Measurements from ENCODE around the gene CHD9NB. TPM values are rescaled to one million over a fixed set of nuclear protein-coding genes. Genes with fewer than 3 reads are reported as not detected.
A peak's percentile ranks its signal among the peaks of the same experiment; 100 is the strongest.

Gene CHD9NB
- total RNA-seq, 4 donors from 2014 or later, result 1.9 to 3.0 (median 2.1) TPM

DNA sequence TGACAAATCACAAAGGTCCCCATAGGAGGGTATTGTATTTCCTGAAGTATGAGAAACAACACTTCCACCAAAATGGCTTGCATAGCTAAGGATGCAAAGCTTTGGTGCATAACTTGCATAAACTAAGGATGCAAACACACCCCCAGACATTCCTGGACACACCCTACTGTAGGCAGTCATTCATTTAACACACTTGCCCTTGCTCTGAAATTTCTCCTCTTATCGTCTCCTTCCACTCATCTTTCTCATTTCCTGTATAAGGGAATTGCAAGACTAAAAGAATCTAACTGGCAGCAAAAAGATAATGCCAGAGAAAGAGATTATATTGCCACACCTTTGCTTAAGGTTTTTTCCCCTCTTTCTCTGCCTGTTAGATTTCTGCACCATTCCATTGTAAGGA lies 30.4 kb upstream of the CHD9NB start:
- intact Hi-C loops (cut with DNase I), result no loop called here
- H3K9me3 ChIP-seq, result no peaks in the 10 kb centered on the region
- peaks cover 58 to 96% (median 60%) of the 10 kb centered on the region in 3 donors for H3K4me1 ChIP-seq
- H3K4me3 ChIP-seq, result no peak overlapping the region
- no peak for DNase-seq
- H3K36me3 ChIP-seq, result no peaks in the 10 kb centered on the region
- H3K27ac ChIP-seq, result peak overlapping the region; percentile 28 to 87 (median 86)
- WGBS, 2 donors, result 40 to 44% methylated on average over 1 of the region's 1 CpG
- no peak for TF ChIP-seq POLR2A (IDR thresholded peaks at IDR 0.05)
- TF ChIP-seq, protein P1, sequence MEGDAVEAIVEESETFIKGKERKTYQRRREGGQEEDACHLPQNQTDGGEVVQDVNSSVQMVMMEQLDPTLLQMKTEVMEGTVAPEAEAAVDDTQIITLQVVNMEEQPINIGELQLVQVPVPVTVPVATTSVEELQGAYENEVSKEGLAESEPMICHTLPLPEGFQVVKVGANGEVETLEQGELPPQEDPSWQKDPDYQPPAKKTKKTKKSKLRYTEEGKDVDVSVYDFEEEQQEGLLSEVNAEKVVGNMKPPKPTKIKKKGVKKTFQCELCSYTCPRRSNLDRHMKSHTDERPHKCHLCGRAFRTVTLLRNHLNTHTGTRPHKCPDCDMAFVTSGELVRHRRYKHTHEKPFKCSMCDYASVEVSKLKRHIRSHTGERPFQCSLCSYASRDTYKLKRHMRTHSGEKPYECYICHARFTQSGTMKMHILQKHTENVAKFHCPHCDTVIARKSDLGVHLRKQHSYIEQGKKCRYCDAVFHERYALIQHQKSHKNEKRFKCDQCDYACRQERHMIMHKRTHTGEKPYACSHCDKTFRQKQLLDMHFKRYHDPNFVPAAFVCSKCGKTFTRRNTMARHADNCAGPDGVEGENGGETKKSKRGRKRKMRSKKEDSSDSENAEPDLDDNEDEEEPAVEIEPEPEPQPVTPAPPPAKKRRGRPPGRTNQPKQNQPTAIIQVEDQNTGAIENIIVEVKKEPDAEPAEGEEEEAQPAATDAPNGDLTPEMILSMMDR (IDR thresholded peaks at IDR 0.05), result no peak
- H3K27me3 ChIP-seq, result no peaks in the 10 kb centered on the region

DNA sequence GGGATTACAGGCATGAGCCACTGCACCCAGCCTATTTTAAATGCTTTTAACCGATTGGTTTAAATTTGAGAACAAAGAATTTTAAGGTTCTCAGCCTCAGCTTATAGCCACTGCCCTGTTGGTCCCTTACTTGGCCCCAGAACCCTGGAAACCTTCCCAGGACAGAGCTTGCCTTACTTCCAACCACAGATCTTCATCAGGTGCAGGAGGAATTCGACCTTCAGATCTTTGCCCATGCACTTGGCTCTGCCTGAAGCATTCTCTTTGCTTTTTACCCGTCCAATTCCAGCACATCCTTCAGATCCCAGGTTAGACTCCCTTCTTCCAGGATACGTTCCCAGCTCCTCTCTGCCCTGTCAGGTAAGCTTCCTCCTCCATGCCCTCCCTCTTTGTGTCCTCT lies 29.8 kb upstream of the CHD9NB start:
- no peaks in the 10 kb centered on the region for H3K36me3 ChIP-seq
- peaks cover 58 to 93% (median 60%) of the 10 kb centered on the region in 3 donors for H3K4me1 ChIP-seq
- 73 to 80% methylated on average over 4 of the region's 4 CpGs for WGBS, 2 donors
- peak overlapping the region in 3 of 4 donors; percentile 26 to 87 (median 87) for H3K27ac ChIP-seq
- no peaks in the 10 kb centered on the region for H3K27me3 ChIP-seq
- no peak overlapping the region for H3K4me3 ChIP-seq
- no peak for TF ChIP-seq POLR2A (IDR thresholded peaks at IDR 0.05)
- TF ChIP-seq, protein P1 (IDR thresholded peaks at IDR 0.05), result no peak
- DNase-seq, result no peak
- no peaks in the 10 kb centered on the region for H3K9me3 ChIP-seq
- intact Hi-C loops (cut with DNase I), result no loop called here

DNA sequence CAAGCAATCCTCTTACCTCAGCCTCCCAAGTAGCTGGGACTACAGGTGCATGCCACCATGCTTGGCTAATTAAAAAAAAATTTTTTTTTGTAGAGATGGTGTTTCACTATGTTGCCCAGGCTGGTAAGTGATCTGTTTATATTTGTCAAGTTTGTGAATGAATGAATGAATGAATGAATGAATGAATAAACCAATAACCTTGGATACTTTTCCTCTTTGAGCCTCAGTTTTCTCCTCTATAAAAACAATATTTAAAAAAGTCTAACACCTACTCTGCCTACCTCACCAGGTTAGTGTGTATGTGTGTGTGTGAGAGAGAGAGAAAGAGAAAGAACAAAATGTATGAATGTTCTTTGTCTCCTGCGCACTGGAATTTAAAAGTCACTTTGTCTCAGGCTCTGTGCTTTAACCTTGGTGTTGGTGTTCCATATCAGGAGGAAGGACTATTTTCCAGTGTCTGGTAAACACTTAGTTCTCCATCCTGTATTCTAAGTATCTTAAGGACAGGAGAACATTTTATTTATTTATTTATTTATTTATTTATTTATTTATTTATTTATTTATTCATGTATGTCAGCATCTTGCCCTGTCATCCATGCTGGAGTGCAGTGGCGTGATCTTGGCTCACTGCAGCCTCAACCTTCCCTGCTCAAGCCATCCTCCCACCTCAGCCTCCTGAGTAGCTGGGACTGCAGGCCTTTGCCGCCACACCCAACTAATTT lies 29.1 kb upstream of the CHD9NB start:
- intact Hi-C loops (cut with DNase I), result loop anchor here (2.0 kb wide), 1 partner anchor 19 kb away; no protein-coding TSS in a partner anchor
- H3K4me1 ChIP-seq, result peaks cover 53 to 86% (median 60%) of the 10 kb centered on the region in 3 donors
- 89% methylated on average over 3 of the region's 3 CpGs for WGBS, 2 donors
- H3K9me3 ChIP-seq, result no peaks in the 10 kb centered on the region
- H3K4me3 ChIP-seq, result no peak overlapping the region
- TF ChIP-seq, protein P1 (IDR thresholded peaks at IDR 0.05), result no peak
- no peak for TF ChIP-seq POLR2A (IDR thresholded peaks at IDR 0.05)
- no peaks in the 10 kb centered on the region for H3K36me3 ChIP-seq
- peak overlapping the region; percentile 81 to 87 (median 86) for H3K27ac ChIP-seq
- no peak for DNase-seq
- no peaks in the 10 kb centered on the region for H3K27me3 ChIP-seq

DNA sequence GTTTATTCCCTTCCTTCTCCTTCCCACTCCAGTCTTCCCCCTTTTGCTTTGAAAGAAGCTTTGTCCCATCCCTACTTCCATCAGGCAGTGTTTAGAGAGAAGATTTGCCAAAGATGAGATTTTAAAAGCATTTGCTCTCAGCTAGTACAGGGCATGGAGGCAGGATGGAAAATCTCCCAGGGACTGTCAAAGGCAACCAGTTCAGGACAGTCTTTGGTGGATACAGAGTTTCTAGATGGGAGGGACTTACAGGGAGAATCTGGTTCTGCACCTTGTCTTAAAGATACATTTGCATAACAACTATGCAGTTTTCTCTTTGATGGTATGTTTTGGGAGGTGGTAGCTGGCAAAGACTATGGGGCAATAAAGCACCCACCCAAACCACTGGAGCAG lies 28.3 kb upstream of the CHD9NB start:
- intact Hi-C loops (cut with DNase I), result loop anchor here (2.0 kb wide), 1 partner anchor 20 kb away; no protein-coding TSS in a partner anchor
- no peak for TF ChIP-seq POLR2A (IDR thresholded peaks at IDR 0.05)
- TF ChIP-seq, protein P1 (IDR thresholded peaks at IDR 0.05), result no peak
- no peak for DNase-seq
- peaks cover 45 to 78% (median 56%) of the 10 kb centered on the region in 3 donors for H3K4me1 ChIP-seq
- no peaks in the 10 kb centered on the region for H3K9me3 ChIP-seq
- no peaks in the 10 kb centered on the region for H3K27me3 ChIP-seq
- peak overlapping the region; percentile 81 to 87 (median 86) for H3K27ac ChIP-seq
- no peak overlapping the region for H3K4me3 ChIP-seq
- no peaks in the 10 kb centered on the region for H3K36me3 ChIP-seq

DNA sequence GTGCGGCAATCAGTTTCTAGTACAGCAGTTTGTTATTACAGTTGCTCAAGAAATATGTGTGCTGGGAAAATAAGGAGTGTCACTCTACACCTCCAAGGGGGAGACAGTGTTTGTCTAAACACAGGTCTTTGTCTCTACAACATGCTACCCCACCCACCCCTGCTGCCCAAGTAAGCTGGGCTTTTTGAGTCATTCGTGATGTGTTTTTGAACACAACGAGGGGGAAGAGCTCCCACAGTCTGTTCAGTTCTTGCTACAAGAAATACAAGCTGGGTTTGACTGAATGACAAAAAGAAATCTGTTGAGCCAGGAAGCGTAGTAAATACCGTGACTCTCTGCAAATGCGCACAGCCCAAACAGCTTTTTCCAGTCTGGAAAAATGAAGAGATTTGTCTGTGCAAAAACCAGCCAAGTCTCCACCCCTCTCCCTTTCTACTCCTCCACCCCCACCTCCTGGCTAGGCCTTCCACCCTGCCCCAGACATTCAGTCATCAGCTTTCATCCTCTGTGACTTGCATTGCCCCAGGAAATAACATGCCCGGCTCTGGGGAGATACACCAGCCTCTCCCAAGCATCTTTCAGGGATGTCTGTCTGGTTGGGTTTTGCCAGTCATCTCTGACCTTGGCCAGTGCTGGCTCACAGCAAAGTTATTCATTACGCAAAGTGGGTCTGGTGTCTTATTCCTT lies 27.8 kb upstream of the CHD9NB start:
- 17 to 23% methylated on average over 8 of the region's 8 CpGs for WGBS, 2 donors
- H3K4me1 ChIP-seq, result peaks cover 40 to 73% (median 52%) of the 10 kb centered on the region in 3 donors
- no peak overlapping the region for H3K4me3 ChIP-seq
- DNase-seq, result no peak
- no peaks in the 10 kb centered on the region for H3K36me3 ChIP-seq
- H3K9me3 ChIP-seq, result no peaks in the 10 kb centered on the region
- H3K27ac ChIP-seq, result peak overlapping the region; percentile 81 to 87 (median 86)
- TF ChIP-seq POLR2A (IDR thresholded peaks at IDR 0.05), result no peak
- TF ChIP-seq, protein P1 (IDR thresholded peaks at IDR 0.05), result no peak
- intact Hi-C loops (cut with DNase I), result loop anchor here (2.0 kb wide), 1 partner anchor 20 kb away; no protein-coding TSS in a partner anchor
- H3K27me3 ChIP-seq, result no peaks in the 10 kb centered on the region
